ENCODE data around the gene PSD2. TPM values are rescaled to one million over a fixed set of nuclear protein-coding genes. Genes with fewer than 3 reads are reported as not detected.

Gene PSD2
- total and polyA plus RNA-seq, 2 experiments from 2014 or later: 0.08 to 0.10 TPM

DNA sequence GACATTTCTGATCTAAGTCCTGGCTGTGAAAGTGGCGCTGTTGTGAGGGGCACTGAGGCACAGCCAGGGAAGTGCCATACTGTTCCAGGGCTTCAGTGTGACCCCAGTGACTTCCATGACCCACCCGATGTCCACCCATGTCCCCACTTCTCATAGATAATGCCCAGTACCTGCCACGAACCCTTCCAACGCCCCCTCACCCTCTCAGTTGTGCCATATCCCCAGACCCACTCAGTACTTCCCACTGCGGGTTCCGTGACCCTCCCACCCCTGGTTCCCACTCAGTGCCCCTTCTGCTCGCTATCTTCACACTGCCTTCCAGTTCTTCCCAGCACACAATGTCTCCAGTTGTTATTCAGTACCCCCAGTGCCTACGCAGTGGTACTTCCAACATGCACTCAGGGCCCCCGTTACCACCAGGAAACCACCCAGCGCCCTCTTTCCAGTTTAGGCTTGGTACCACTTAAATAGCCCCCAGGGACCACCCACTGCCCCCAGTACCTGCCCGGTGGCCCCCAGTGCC, 30.7 kb upstream of the PSD2 start (continued):
- TF ChIP-seq, protein P1, sequence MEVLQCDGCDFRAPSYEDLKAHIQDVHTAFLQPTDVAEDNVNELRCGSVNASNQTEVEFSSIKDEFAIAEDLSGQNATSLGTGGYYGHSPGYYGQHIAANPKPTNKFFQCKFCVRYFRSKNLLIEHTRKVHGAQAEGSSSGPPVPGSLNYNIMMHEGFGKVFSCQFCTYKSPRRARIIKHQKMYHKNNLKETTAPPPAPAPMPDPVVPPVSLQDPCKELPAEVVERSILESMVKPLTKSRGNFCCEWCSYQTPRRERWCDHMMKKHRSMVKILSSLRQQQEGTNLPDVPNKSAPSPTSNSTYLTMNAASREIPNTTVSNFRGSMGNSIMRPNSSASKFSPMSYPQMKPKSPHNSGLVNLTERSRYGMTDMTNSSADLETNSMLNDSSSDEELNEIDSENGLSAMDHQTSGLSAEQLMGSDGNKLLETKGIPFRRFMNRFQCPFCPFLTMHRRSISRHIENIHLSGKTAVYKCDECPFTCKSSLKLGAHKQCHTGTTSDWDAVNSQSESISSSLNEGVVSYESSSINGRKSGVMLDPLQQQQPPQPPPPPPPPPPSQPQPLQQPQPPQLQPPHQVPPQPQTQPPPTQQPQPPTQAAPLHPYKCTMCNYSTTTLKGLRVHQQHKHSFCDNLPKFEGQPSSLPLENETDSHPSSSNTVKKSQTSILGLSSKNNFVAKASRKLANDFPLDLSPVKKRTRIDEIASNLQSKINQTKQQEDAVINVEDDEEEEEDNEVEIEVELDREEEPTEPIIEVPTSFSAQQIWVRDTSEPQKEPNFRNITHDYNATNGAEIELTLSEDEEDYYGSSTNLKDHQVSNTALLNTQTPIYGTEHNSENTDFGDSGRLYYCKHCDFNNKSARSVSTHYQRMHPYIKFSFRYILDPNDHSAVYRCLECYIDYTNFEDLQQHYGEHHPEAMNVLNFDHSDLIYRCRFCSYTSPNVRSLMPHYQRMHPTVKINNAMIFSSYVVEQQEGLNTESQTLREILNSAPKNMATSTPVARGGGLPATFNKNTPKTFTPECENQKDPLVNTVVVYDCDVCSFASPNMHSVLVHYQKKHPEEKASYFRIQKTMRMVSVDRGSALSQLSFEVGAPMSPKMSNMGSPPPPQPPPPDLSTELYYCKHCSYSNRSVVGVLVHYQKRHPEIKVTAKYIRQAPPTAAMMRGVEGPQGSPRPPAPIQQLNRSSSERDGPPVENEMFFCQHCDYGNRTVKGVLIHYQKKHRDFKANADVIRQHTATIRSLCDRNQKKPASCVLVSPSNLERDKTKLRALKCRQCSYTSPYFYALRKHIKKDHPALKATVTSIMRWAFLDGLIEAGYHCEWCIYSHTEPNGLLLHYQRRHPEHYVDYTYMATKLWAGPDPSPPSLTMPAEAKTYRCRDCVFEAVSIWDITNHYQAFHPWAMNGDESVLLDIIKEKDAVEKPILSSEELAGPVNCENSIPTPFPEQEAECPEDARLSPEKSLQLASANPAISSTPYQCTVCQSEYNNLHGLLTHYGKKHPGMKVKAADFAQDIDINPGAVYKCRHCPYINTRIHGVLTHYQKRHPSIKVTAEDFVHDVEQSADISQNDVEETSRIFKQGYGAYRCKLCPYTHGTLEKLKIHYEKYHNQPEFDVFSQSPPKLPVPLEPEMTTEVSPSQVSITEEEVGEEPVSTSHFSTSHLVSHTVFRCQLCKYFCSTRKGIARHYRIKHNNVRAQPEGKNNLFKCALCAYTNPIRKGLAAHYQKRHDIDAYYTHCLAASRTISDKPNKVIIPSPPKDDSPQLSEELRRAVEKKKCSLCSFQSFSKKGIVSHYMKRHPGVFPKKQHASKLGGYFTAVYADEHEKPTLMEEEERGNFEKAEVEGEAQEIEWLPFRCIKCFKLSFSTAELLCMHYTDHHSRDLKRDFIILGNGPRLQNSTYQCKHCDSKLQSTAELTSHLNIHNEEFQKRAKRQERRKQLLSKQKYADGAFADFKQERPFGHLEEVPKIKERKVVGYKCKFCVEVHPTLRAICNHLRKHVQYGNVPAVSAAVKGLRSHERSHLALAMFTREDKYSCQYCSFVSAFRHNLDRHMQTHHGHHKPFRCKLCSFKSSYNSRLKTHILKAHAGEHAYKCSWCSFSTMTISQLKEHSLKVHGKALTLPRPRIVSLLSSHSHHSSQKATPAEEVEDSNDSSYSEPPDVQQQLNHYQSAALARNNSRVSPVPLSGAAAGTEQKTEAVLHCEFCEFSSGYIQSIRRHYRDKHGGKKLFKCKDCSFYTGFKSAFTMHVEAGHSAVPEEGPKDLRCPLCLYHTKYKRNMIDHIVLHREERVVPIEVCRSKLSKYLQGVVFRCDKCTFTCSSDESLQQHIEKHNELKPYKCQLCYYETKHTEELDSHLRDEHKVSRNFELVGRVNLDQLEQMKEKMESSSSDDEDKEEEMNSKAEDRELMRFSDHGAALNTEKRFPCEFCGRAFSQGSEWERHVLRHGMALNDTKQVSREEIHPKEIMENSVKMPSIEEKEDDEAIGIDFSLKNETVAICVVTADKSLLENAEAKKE (CRISPR knock-in tag; IDR thresholded peaks at IDR 0.05): no peak
- no peak for TF ChIP-seq POLR2AphosphoS5 (IDR thresholded peaks at IDR 0.05; ENCODE audit: low read depth)
- no peak for TF ChIP-seq EZH2 (IDR thresholded peaks at IDR 0.05; ENCODE audit: low read depth, unreplicated experiment)
- TF ChIP-seq, protein P2, sequence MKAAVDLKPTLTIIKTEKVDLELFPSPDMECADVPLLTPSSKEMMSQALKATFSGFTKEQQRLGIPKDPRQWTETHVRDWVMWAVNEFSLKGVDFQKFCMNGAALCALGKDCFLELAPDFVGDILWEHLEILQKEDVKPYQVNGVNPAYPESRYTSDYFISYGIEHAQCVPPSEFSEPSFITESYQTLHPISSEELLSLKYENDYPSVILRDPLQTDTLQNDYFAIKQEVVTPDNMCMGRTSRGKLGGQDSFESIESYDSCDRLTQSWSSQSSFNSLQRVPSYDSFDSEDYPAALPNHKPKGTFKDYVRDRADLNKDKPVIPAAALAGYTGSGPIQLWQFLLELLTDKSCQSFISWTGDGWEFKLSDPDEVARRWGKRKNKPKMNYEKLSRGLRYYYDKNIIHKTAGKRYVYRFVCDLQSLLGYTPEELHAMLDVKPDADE (IDR thresholded peaks at IDR 0.05): no peak
- TF ChIP-seq, protein P3, sequence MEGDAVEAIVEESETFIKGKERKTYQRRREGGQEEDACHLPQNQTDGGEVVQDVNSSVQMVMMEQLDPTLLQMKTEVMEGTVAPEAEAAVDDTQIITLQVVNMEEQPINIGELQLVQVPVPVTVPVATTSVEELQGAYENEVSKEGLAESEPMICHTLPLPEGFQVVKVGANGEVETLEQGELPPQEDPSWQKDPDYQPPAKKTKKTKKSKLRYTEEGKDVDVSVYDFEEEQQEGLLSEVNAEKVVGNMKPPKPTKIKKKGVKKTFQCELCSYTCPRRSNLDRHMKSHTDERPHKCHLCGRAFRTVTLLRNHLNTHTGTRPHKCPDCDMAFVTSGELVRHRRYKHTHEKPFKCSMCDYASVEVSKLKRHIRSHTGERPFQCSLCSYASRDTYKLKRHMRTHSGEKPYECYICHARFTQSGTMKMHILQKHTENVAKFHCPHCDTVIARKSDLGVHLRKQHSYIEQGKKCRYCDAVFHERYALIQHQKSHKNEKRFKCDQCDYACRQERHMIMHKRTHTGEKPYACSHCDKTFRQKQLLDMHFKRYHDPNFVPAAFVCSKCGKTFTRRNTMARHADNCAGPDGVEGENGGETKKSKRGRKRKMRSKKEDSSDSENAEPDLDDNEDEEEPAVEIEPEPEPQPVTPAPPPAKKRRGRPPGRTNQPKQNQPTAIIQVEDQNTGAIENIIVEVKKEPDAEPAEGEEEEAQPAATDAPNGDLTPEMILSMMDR (conservative IDR thresholded peaks at IDR 0.05; ENCODE audit: low read depth in 2 of 2): no peak
- TF ChIP-seq NANOG (IDR thresholded peaks at IDR 0.05; ENCODE audit: borderline replicate concordance): no peak
- no peak for TF ChIP-seq CREB1 (CRISPR knock-in tag; IDR thresholded peaks at IDR 0.05; ENCODE audit: low read depth)
- TF ChIP-seq EZH2phosphoT487 (IDR thresholded peaks at IDR 0.05; ENCODE audit: unreplicated experiment): no peak
- no peak for TF ChIP-seq ZNF331 (CRISPR knock-in tag; IDR thresholded peaks at IDR 0.05; ENCODE audit: low read depth)
- TF ChIP-seq JUNB (IDR thresholded peaks at IDR 0.05; ENCODE audit: unreplicated experiment): no peak
